ENCODE results near the gene ADAM11.

DNA sequence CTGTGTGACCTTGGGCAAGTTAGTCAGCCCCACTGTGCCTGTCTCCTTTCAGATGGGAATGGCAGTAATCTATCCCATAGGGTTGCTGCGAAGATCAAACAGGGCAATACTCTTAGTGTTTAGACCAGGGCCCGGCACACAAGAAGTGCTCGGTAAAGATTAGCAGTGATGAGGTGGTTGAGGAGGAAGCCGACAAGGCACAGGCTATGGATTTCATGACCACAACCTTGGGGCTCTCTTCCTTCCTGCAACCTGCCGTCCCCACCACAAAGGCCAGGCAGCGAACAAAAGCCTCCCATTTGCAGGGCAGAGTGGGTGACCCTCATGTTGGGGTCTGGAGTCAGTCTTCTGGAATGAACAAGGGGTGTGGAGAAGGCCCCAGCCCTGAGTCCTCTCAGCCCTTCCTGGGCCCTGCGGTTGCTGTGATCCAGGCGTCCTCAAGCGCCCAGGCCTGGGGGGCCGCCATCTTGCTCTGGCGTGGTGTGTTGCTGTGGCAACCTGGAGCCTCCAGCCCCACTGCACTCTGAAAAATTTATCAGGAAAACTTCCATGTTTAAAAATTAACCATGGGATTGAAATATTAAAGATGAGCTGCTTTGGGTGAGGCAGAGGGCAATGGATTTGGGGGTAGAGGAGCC lies 9.8 kb downstream of the ADAM11 start:
- TF ChIP-seq ZNF121 (CRISPR knock-in tag; IDR thresholded peaks at IDR 0.05) (no peak), SIN3B (IDR thresholded peaks at IDR 0.05; ENCODE audit: low read length) (no peak), RFX5 (IDR thresholded peaks at IDR 0.05; ENCODE audit: low read depth, low read length) (no peak), ZNF883 (CRISPR knock-in tag; IDR thresholded peaks at IDR 0.05; ENCODE audit: not compliant biosample characterization) (no peak), JUNB (CRISPR knock-in tag; IDR thresholded peaks at IDR 0.05; ENCODE audit: borderline replicate concordance) (no peak), SIN3A (IDR thresholded peaks at IDR 0.05; ENCODE audit: borderline replicate concordance, low read depth, low read length) (no peak), SNAPC4 (CRISPR knock-in tag; IDR thresholded peaks at IDR 0.05) (no peak), FOSL2 (CRISPR knock-in tag; IDR thresholded peaks at IDR 0.05) (no peak), ZBTB1 (CRISPR knock-in tag; IDR thresholded peaks at IDR 0.05; ENCODE audit: borderline replicate concordance) (no peak), ZNF660 (CRISPR knock-in tag; IDR thresholded peaks at IDR 0.05; ENCODE audit: borderline replicate concordance, low read depth) (no peak)
- TF ChIP-seq, protein P1, sequence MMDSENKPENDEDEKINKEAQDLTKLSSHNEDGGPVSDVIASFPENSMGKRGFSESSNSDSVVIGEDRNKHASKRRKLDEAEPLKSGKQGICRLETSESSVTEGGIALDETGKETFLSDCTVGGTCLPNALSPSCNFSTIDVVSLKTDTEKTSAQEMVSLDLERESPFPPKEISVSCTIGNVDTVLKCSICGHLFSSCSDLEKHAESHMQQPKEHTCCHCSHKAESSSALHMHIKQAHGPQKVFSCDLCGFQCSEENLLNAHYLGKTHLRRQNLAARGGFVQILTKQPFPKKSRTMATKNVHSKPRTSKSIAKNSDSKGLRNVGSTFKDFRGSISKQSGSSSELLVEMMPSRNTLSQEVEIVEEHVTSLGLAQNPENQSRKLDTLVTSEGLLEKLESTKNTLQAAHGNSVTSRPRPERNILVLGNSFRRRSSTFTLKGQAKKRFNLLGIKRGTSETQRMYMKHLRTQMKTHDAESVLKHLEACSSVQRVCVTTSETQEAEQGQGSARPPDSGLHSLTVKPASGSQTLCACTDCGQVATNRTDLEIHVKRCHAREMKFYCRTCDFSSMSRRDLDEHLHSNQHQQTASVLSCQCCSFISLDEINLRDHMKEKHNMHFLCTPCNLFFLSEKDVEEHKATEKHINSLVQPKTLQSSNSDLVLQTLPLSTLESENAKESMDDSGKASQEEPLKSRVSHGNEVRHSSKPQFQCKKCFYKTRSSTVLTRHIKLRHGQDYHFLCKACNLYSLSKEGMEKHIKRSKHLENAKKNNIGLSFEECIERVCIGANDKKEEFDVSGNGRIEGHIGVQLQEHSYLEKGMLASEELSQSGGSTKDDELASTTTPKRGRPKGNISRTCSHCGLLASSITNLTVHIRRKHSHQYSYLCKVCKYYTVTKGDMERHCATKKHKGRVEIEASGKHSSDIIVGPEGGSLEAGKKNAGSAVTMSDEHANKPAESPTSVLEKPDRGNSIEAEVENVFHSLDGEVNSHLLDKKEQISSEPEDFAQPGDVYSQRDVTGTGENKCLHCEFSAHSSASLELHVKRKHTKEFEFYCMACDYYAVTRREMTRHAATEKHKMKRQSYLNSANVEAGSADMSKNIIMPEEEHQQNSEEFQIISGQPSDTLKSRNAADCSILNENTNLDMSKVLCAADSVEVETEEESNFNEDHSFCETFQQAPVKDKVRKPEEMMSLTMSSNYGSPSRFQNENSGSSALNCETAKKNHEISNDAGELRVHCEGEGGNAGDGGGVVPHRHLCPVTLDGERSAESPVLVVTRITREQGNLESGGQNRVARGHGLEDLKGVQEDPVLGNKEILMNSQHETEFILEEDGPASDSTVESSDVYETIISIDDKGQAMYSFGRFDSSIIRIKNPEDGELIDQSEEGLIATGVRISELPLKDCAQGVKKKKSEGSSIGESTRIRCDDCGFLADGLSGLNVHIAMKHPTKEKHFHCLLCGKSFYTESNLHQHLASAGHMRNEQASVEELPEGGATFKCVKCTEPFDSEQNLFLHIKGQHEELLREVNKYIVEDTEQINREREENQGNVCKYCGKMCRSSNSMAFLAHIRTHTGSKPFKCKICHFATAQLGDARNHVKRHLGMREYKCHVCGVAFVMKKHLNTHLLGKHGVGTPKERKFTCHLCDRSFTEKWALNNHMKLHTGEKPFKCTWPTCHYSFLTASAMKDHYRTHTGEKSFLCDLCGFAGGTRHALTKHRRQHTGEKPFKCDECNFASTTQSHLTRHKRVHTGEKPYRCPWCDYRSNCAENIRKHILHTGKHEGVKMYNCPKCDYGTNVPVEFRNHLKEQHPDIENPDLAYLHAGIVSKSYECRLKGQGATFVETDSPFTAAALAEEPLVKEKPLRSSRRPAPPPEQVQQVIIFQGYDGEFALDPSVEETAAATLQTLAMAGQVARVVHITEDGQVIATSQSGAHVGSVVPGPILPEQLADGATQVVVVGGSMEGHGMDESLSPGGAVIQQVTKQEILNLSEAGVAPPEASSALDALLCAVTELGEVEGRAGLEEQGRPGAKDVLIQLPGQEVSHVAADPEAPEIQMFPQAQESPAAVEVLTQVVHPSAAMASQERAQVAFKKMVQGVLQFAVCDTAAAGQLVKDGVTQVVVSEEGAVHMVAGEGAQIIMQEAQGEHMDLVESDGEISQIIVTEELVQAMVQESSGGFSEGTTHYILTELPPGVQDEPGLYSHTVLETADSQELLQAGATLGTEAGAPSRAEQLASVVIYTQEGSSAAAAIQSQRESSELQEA (CRISPR knock-in tag; IDR thresholded peaks at IDR 0.05; ENCODE audit: not compliant biosample characterization): no peak
